SK-N-SH (cell line): Measurements from ENCODE around the gene SPTSSB. TPM values are rescaled to one million over a fixed set of nuclear protein-coding genes. Genes with fewer than 3 reads are reported as not detected.

Experiments used
- CTCF ChIA-PET: fragments of 300-600, 350-600 bp; formaldehyde crosslinking; extraction: SDS; loops from one replicate; lab custom pipeline; 2021; lab: Yijun Ruan, JAX
- POLR2A ChIA-PET: fragments of 350-600 bp; sonication (Branson Sonifier 250); formaldehyde crosslinking; extraction: SDS; loops from one replicate; lab custom pipeline; 2020; ENCODE audit warnings: antibody characterized with exemption, inconsistent platforms; lab: Yijun Ruan, JAX
- DNase-seq: peaks from one replicate; pipeline ENCODE4 v3.0.0; 2012
- H2AFZ ChIP-seq: fragments of 200-600 bp; sonication (generic); 2 replicates; pipeline ENCODE4 v1.8.1; 2016; ENCODE audit warnings: antibody characterized with exemption, mild to moderate bottlenecking, low read depth
- H3F3A ChIP-seq: fragments of 200-600 bp; sonication (generic); replicated peaks from 2 replicates; pipeline ENCODE3; 2016; ENCODE audit warnings: antibody characterized with exemption, mild to moderate bottlenecking; ENCODE audit not compliant: insufficient read depth
- H3K27ac ChIP-seq, 2 experiments: fragments of 200-500 bp in 1 of 2; fragments of 200-600 bp in 1 of 2; sonication (Bioruptor generic) in 1 of 2; sonication (generic), shearing (Covaris generic) in 1 of 2; 2 replicates each; pipeline versions ENCODE4 v1.5.1 to v1.6.1; 2014 to 2016; ENCODE audit warnings: low read depth in 2 of 2, inconsistent platforms in 1 of 2, low read length in 1 of 2, mild to moderate bottlenecking in 1 of 2, mixed read lengths in 1 of 2
- H3K27me3 ChIP-seq: fragments of 200-600 bp; sonication (generic), shearing (Covaris generic); 2 replicates; pipeline ENCODE4 v1.6.1; 2016; ENCODE audit warnings: mixed run types; ENCODE audit not compliant: insufficient read depth
- H3K36me3 ChIP-seq, 2 experiments: fragments of 200-500 bp in 1 of 2; fragments of 200-600 bp in 1 of 2; sonication (Bioruptor generic) in 1 of 2; sonication (generic) in 1 of 2; replicated peaks in 1 of 2; 2 replicates each; pipeline versions ENCODE3 to v1.5.1; 2014 to 2016; ENCODE audit warnings: low read length in 1 of 2, mild to moderate bottlenecking in 1 of 2; ENCODE audit not compliant: insufficient read depth in 2 of 2, control insufficient read depth in 1 of 2
- H3K4me1 ChIP-seq, 2 experiments: fragments of 200-500 bp in 1 of 2; fragments of 200-600 bp in 1 of 2; sonication (Bioruptor generic) in 1 of 2; sonication (generic), shearing (Covaris generic) in 1 of 2; 2 replicates each; pipeline versions ENCODE4 v1.5.1 to v1.6.1; 2014 to 2016; ENCODE audit warnings: low read depth in 1 of 2, low read length in 1 of 2, mixed run types in 1 of 2; ENCODE audit not compliant: insufficient read depth in 2 of 2, control insufficient read depth in 1 of 2
- H3K4me2 ChIP-seq: fragments of 200-600 bp; sonication (generic), shearing (Covaris generic); 2 replicates; pipeline ENCODE4 v1.6.1; 2017; ENCODE audit warnings: mixed run types
- H3K4me3 ChIP-seq, 2 experiments: fragments of 200-500 bp in 1 of 2; fragments of 200-600 bp in 1 of 2; sonication (Bioruptor generic) in 1 of 2; sonication (generic), shearing (Covaris generic) in 1 of 2; 2 replicates each; pipeline versions ENCODE4 v1.5.1 to v1.8.1; 2014 to 2016; ENCODE audit warnings: low read depth in 2 of 2, inconsistent platforms in 1 of 2, low read length in 1 of 2, mild to moderate bottlenecking in 1 of 2, mixed read lengths in 1 of 2, moderate library complexity in 1 of 2
- H3K79me2 ChIP-seq: fragments of 200-600 bp; sonication (generic); 2 replicates; pipeline ENCODE4 v1.8.1; 2017; ENCODE audit warnings: mild to moderate bottlenecking; ENCODE audit not compliant: insufficient read depth
- H3K9ac ChIP-seq: fragments of 200-600 bp; sonication (generic); 2 replicates; pipeline ENCODE4 v1.6.1; 2017; ENCODE audit warnings: mixed run types
- H3K9me2 ChIP-seq: fragments of 200-600 bp; sonication (generic); 2 replicates; pipeline ENCODE4 v1.6.1; 2017; ENCODE audit warnings: mixed run types
- H3K9me3 ChIP-seq: fragments of 200-600 bp; sonication (generic); 2 replicates; pipeline ENCODE4 v1.6.1; 2017; ENCODE audit warnings: mixed run types, mild to moderate bottlenecking, moderate library complexity
- H4K20me1 ChIP-seq: fragments of 200-600 bp; sonication (generic); 2 replicates; pipeline ENCODE4 v1.6.1; 2017; ENCODE audit warnings: mild to moderate bottlenecking, mixed run types; ENCODE audit not compliant: insufficient read depth
- CHD2 ChIP-seq: fragments of 150-350 bp; IDR thresholded peaks from 2 replicates; pipeline ENCODE4 v1.6.1; 2018; ENCODE audit warnings: low read length; ENCODE audit not compliant: partially characterized antibody
- ELF1 ChIP-seq: IDR thresholded peaks from 2 replicates; pipeline ENCODE4 v1.4.0; 2012
- EP300 ChIP-seq, 2 experiments: IDR thresholded peaks; 2 replicates each; pipeline versions ENCODE4 v1.4.0 to v1.6.1; 2012; ENCODE audit warnings: borderline replicate concordance in 1 of 2, low read depth in 1 of 2, low read length in 1 of 2
- EZH2phosphoT487 ChIP-seq: fragments of 200-600 bp; sonication (generic); IDR thresholded peaks from 2 replicates; pipeline ENCODE4 v1.6.1; 2017; ENCODE audit warnings: low read depth, mixed run types, mild to moderate bottlenecking, antibody characterized with exemption, moderate library complexity, borderline replicate concordance
- FOSL2 ChIP-seq: IDR thresholded peaks from 2 replicates; pipeline ENCODE4 v1.4.0; 2012; ENCODE audit warnings: low read depth, mild to moderate bottlenecking, moderate library complexity, borderline replicate concordance
- FOXM1 ChIP-seq: IDR thresholded peaks from 2 replicates; pipeline ENCODE4 v1.4.0; 2012; ENCODE audit warnings: low read depth, mild to moderate bottlenecking
- GABPA ChIP-seq: IDR thresholded peaks from 2 replicates; pipeline ENCODE4 v1.4.0; 2012; ENCODE audit warnings: low read depth, mild to moderate bottlenecking
- GATA2 ChIP-seq: sonication (generic); formaldehyde crosslinking; IDR thresholded peaks from 2 replicates; pipeline ENCODE4 v1.5.0; 2020; ENCODE audit warnings: mild to moderate bottlenecking, missing genetic modification reagents
- IRF3 ChIP-seq: fragments of 150-350 bp; IDR thresholded peaks from 2 replicates; pipeline ENCODE4 v1.6.1; 2016; ENCODE audit warnings: mild to moderate bottlenecking, low read depth, low read length
- JUND ChIP-seq: IDR thresholded peaks from 2 replicates; pipeline ENCODE4 v1.4.0; 2012
- MAX ChIP-seq: IDR thresholded peaks from 2 replicates; pipeline ENCODE4 v1.4.0; 2012; ENCODE audit warnings: low read depth
- NFIC ChIP-seq: IDR thresholded peaks from 2 replicates; pipeline ENCODE4 v1.4.0; 2012; ENCODE audit warnings: borderline replicate concordance
- RAD21 ChIP-seq: IDR thresholded peaks from 2 replicates; pipeline ENCODE4 v1.6.1; 2012; ENCODE audit warnings: mild to moderate bottlenecking, low read length
- RCOR1 ChIP-seq: fragments of 150-350 bp; IDR thresholded peaks from 2 replicates; pipeline ENCODE4 v1.6.1; 2017; ENCODE audit warnings: antibody characterized with exemption, low read length
- RXRA ChIP-seq: IDR thresholded peaks from 2 replicates; pipeline ENCODE4 v1.4.0; 2012; ENCODE audit warnings: low read depth, mild to moderate bottlenecking, borderline replicate concordance
- SMC3 ChIP-seq: IDR thresholded peaks from 2 replicates; pipeline ENCODE4 v1.6.1; 2012; ENCODE audit warnings: low read depth, low read length, improper control_type of control experiment
- TAF1 ChIP-seq: IDR thresholded peaks from 2 replicates; pipeline ENCODE4 v1.6.1; 2012; ENCODE audit warnings: low read depth, mild to moderate bottlenecking, low read length, moderate library complexity, borderline replicate concordance
- ZBTB33 ChIP-seq: IDR thresholded peaks from 2 replicates; pipeline ENCODE4 v1.4.0; 2012; ENCODE audit warnings: low read depth, borderline replicate concordance
- WGBS: methylation state at CpG from one replicate; pipeline ENCODE4 v1.1.6; 2017; ENCODE audit warnings: low lambda C conversion rate; 5-methylcytosine and 5-hydroxymethylcytosine counted together
- polyA plus RNA-seq, 3 experiments: library from polyadenylated mRNA; depleted of rRNA; stranded (reverse); fragments of >200 nt; gene quantifications; 2 replicates each; pipeline ENCODE4 v1.2.3, GENCODE V29; 2012
- TF ChIP-seq, protein P1 (sequence below): IDR thresholded peaks from 2 replicates; pipeline ENCODE4 v1.4.0; 2012; ENCODE audit warnings: low read depth, borderline replicate concordance
- TF ChIP-seq, protein P2 (sequence below): IDR thresholded peaks from 2 replicates; pipeline ENCODE4; 2012

The SPTSSB gene
- polyA plus RNA-seq, 1 of the 3 experiments (the other 2 are of a cell fraction): 0.07 TPM

DNA sequence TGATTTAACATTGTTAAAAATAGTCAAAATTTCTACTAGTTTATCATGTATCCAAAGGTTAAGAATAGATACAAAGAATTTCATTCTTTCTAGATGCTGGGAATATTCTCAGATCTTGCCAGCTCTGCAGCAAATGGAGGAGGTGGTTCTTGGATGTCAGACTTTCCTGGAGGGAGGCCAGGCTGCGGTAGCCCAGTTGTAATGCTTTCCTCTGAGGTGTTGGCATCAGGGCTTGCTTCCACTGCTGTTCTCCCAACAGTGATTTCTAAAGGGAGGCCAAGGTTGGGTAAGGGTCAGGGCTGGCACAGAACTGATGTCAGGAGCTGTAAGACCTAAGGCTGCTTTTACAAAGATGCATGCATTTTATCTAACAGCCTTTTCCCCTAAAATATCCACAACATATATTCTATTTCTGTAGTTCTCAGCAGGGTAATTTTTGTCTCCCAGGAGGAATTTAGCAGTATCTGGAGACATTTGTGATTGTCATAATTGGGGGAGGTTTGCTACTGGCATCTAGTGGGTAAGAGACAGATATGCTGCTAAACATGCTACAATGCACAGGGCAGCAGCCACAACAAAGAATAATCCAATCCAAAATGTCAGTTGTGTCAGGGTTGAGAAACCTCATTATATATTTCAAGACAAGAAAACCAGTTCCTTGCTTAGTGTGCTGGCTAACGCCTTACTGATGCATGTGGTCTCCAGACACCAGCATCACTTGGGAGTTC is 42.0 kb upstream of the SPTSSB start:
- CTCF ChIA-PET: interaction anchor here (0.9 to 1.8 kb wide), 4 partner anchors 10 to 472 kb away, joined by 3 to 6 read pairs (median 4); partner anchors contain the start of gene SPTSSB
- WGBS: 62% methylated on average over 2 of the region's 2 CpGs

DNA sequence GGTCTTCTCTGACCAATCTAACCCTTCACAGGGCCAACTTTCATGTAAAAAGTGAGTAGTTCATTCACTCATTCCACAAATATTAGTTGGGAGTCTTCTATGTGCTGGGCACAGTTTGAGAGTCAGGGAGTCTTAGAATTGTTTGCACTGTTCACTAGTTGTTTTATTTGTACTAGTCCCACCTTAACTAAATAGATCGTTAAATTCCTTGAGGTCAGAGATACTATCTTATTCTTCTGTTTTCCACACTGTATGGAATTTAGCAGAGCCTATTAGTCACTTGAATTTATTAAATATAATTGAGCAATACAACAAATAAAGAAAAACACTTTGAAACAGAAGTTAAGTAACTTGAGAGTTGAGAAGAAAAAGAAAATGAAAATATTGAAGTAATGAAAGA is 40.8 kb upstream of the SPTSSB start:
- DNase-seq: no peak
- POLR2A ChIA-PET: no interaction called here
- WGBS: 69% methylated on average over 1 of the region's 1 CpG

More for the DNA sequence above, 42.0 kb upstream of the SPTSSB start:
- Histone ChIP-seq H3K79me2 (no peaks in the 10 kb centered on the region), H3K9ac (no peak overlapping the region), H3K9me2 (no peaks in the 10 kb centered on the region), H3K36me3 (no peaks in the 10 kb centered on the region), H3K4me2 (no peak overlapping the region), H3K27ac (no peak overlapping the region), H3K27me3 (no peaks in the 10 kb centered on the region), H2AFZ (no peak overlapping the region), H3F3A (peaks cover 5% of the 10 kb centered on the region), H3K4me3 (no peak overlapping the region), H3K9me3 (no peaks in the 10 kb centered on the region), H4K20me1 (no peaks in the 10 kb centered on the region), H3K4me1 (peaks cover 4 to 19% of the 10 kb centered on the region in 2 experiments)
- no peak for DNase-seq
- POLR2A ChIA-PET: no interaction called here
- TF ChIP-seq EZH2phosphoT487 (no peak), EP300 (IDR thresholded peaks at IDR 0.05; ENCODE audit: borderline replicate concordance in 1 of 2, low read depth in 1 of 2, low read length in 1 of 2) (no peak), MAX (no peak), JUND (no peak), RCOR1 (no peak), ELF1 (no peak)
- TF ChIP-seq, protein P1, sequence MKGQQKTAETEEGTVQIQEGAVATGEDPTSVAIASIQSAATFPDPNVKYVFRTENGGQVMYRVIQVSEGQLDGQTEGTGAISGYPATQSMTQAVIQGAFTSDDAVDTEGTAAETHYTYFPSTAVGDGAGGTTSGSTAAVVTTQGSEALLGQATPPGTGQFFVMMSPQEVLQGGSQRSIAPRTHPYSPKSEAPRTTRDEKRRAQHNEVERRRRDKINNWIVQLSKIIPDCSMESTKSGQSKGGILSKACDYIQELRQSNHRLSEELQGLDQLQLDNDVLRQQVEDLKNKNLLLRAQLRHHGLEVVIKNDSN: no peak

More for the DNA sequence above, 40.8 kb upstream of the SPTSSB start:
- Histone ChIP-seq H3K27ac (no peak overlapping the region), H3K36me3 (no peaks in the 10 kb centered on the region), H3K9ac (no peak overlapping the region), H3K27me3 (no peaks in the 10 kb centered on the region), H3K4me1 (peaks cover 4 to 19% of the 10 kb centered on the region in 2 experiments), H3F3A (peaks cover 5% of the 10 kb centered on the region), H4K20me1 (no peaks in the 10 kb centered on the region), H3K9me2 (no peaks in the 10 kb centered on the region), H3K4me2 (no peak overlapping the region), H3K79me2 (no peaks in the 10 kb centered on the region), H2AFZ (no peak overlapping the region), H3K4me3 (no peak overlapping the region), H3K9me3 (no peaks in the 10 kb centered on the region)
- CTCF ChIA-PET: interaction anchor here (1.1 to 1.8 kb wide), 4 partner anchors 19 to 471 kb away, joined by 3 to 6 read pairs (median 4); partner anchors contain the start of gene SPTSSB
- TF ChIP-seq EP300 (IDR thresholded peaks at IDR 0.05; ENCODE audit: borderline replicate concordance in 1 of 2, low read depth in 1 of 2, low read length in 1 of 2): no peak
- TF ChIP-seq GABPA: no peak
- TF ChIP-seq CHD2: no peak
- TF ChIP-seq IRF3: no peak
- no peak for TF ChIP-seq RAD21
- no peak for TF ChIP-seq SMC3
- TF ChIP-seq MAX: no peak
- no peak for TF ChIP-seq ZBTB33
- TF ChIP-seq FOSL2: no peak
- no peak for TF ChIP-seq TAF1
- TF ChIP-seq RXRA: no peak
- TF ChIP-seq NFIC: no peak
- TF ChIP-seq FOXM1: no peak
- no peak for TF ChIP-seq GATA2 (CRISPR knock-in tag)
- TF ChIP-seq, protein P2, sequence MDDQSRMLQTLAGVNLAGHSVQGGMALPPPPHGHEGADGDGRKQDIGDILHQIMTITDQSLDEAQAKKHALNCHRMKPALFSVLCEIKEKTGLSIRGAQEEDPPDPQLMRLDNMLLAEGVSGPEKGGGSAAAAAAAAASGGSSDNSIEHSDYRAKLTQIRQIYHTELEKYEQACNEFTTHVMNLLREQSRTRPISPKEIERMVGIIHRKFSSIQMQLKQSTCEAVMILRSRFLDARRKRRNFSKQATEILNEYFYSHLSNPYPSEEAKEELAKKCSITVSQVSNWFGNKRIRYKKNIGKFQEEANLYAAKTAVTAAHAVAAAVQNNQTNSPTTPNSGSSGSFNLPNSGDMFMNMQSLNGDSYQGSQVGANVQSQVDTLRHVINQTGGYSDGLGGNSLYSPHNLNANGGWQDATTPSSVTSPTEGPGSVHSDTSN: no peak
- no peak for TF ChIP-seq RCOR1
